Esophagus muscularis mucosa (tissue), 4 donors: ENCODE results near the gene CLEC17A. TPM values are rescaled to one million over a fixed set of nuclear protein-coding genes. Genes with fewer than 3 reads are reported as not detected.

Experiments used
- DNase-seq: peaks from one replicate; pipeline ENCODE4 v3.0.0-alpha.2; 2017; ENCODE audit errors: extremely low spot score
- H3K27ac ChIP-seq, 4 donors: fragments of 200-600 bp; sonication (generic); replicated peaks in 1 of 4; 1 replicate in 3 of 4; 2 replicates in 1 of 4; pipeline ENCODE4 v1.5.1; 2016 to 2019; ENCODE audit warnings: mild to moderate bottlenecking in 1 of 4
- H3K27me3 ChIP-seq, 4 donors: fragments of 200-600 bp; sonication (generic); one replicate each; pipeline versions ENCODE4 v1.5.1 to v1.6.0; 2016 to 2019
- H3K36me3 ChIP-seq, 4 donors: fragments of 200-600 bp; sonication (generic); one replicate each; pipeline ENCODE4 v1.5.1; 2016 to 2019
- H3K4me1 ChIP-seq, 4 donors: fragments of 200-600 bp; sonication (generic); one replicate each; pipeline ENCODE4 v1.5.1; 2016 to 2019
- H3K4me3 ChIP-seq, 4 donors: fragments of 200-600 bp; sonication (generic); 1 replicate in 2 of 4; 2 replicates in 2 of 4; pipeline ENCODE4 v1.5.1; 2016 to 2019; ENCODE audit warnings: mild to moderate bottlenecking in 4 of 4, moderate library complexity in 1 of 4
- H3K9me3 ChIP-seq, 4 donors: fragments of 200-600 bp; sonication (generic); 1 replicate in 3 of 4; 2 replicates in 1 of 4; pipeline ENCODE4 v1.5.1; 2016 to 2019
- CTCF ChIP-seq, 3 experiments: fragments of 200-600 bp in 2 of 3; fragments of 450-650 bp in 1 of 3; sonication (generic) in 2 of 3; IDR thresholded peaks; one replicate each; pipeline ENCODE4 v1.5.1; 2017 to 2019; ENCODE audit warnings: antibody characterized with exemption in 3 of 3, mild to moderate bottlenecking in 2 of 3, moderate library complexity in 1 of 3
- EP300 ChIP-seq: sonication (generic); formaldehyde crosslinking; IDR thresholded peaks from one replicate; pipeline ENCODE4 v1.6.1; 2017; ENCODE audit warnings: antibody characterized with exemption
- POLR2A ChIP-seq: fragments of 450-650 bp; IDR thresholded peaks from one replicate; pipeline ENCODE4 v1.6.1; 2017; ENCODE audit warnings: antibody characterized with exemption, moderate library complexity, mild to moderate bottlenecking, low read depth
- POLR2AphosphoS5 ChIP-seq, 2 donors: sonication (generic); formaldehyde crosslinking; IDR thresholded peaks; one replicate each; pipeline ENCODE4 v1.6.1; 2017; ENCODE audit warnings: antibody characterized with exemption in 2 of 2
- WGBS: methylation state at CpG from one replicate; pipeline ENCODE4 v1.1.5; 2018; 5-methylcytosine and 5-hydroxymethylcytosine counted together
- intact Hi-C: fragments of 100-400 bp; cut with DNase I; formaldehyde crosslinking; loops from one replicate; pipeline ENCODE4 v1.15.1; 2023
- total RNA-seq, 4 donors: library from RNA; depleted of rRNA; stranded (reverse); fragments of >200 nt; gene quantifications; one replicate each; pipeline versions ENCODE4 v1.1.0 to v1.2.1, GENCODE V29; 2016

CLEC17A gene
- total RNA-seq, 4 donors from 2014 or later = not detected

- no peaks in the 10 kb centered on the region for H3K9me3 ChIP-seq
- WGBS = 70% methylated on average over 4 of the region's 4 CpGs
- no peak for TF ChIP-seq POLR2AphosphoS5 (IDR thresholded peaks at IDR 0.05)
- TF ChIP-seq CTCF (IDR thresholded peaks at IDR 0.05) = no peak
- no peak for TF ChIP-seq EP300
- TF ChIP-seq POLR2A = no peak
- intact Hi-C loops = no loop called here
- no peak overlapping the region for H3K27ac ChIP-seq
- H3K4me3 ChIP-seq = no peak overlapping the region
- no peaks in the 10 kb centered on the region for H3K4me1 ChIP-seq
- peaks cover 0 to 33% (median 0%) of the 10 kb centered on the region in 4 donors for H3K27me3 ChIP-seq
- no peak for DNase-seq
- no peaks in the 10 kb centered on the region for H3K36me3 ChIP-seq
These were observed 66.1 kb downstream of the CLEC17A start for GRCh38 chr19:14649020-14649419.

GRCh38 chr19:14650161-14650560 is 67.3 kb downstream of the CLEC17A start:
- H3K27me3 ChIP-seq = peaks cover 0 to 30% (median 0%) of the 10 kb centered on the region in 4 donors
- no peak overlapping the region for H3K27ac ChIP-seq
- intact Hi-C loops = no loop called here
- H3K4me1 ChIP-seq = no peaks in the 10 kb centered on the region
- no peak for DNase-seq
- no peak overlapping the region for H3K4me3 ChIP-seq
- H3K36me3 ChIP-seq = no peaks in the 10 kb centered on the region
- no peaks in the 10 kb centered on the region for H3K9me3 ChIP-seq
- WGBS = 70% methylated on average over 2 of the region's 2 CpGs
- TF ChIP-seq CTCF (IDR thresholded peaks at IDR 0.05) = no peak

GRCh38 chr19:14654786-14655560 is 72.1 kb downstream of the CLEC17A start:
- WGBS = 78% methylated on average over 7 of the region's 7 CpGs

GRCh38 chr19:14655726-14656125 is 72.8 kb downstream of the CLEC17A start:
- Histone ChIP-seq H3K4me1 (no peaks in the 10 kb centered on the region), H3K4me3 (no peak overlapping the region), H3K27ac (no peak overlapping the region), H3K27me3 (peaks cover 0 to 15% (median 0%) of the 10 kb centered on the region in 4 donors), H3K36me3 (no peaks in the 10 kb centered on the region), H3K9me3 (no peaks in the 10 kb centered on the region)
- WGBS = 74% methylated on average over 11 of the region's 11 CpGs
- no peak for DNase-seq
- intact Hi-C loops = no loop called here
- TF ChIP-seq POLR2A = no peak
- TF ChIP-seq EP300 = no peak
- TF ChIP-seq CTCF (IDR thresholded peaks at IDR 0.05) = no peak
- no peak for TF ChIP-seq POLR2AphosphoS5 (IDR thresholded peaks at IDR 0.05)

More at GRCh38 chr19:14654786-14655560, 72.1 kb downstream of the CLEC17A start:
- Histone ChIP-seq H3K4me1 (no peaks in the 10 kb centered on the region), H3K9me3 (no peaks in the 10 kb centered on the region), H3K27me3 (peaks cover 0 to 18% (median 0%) of the 10 kb centered on the region in 4 donors), H3K4me3 (no peak overlapping the region), H3K36me3 (no peaks in the 10 kb centered on the region), H3K27ac (no peak overlapping the region)
- TF ChIP-seq EP300 = no peak
- TF ChIP-seq CTCF (IDR thresholded peaks at IDR 0.05) = no peak
- no peak for DNase-seq
- intact Hi-C loops = no loop called here
